Natural killer cell (primary cell): ENCODE measurements around the gene TRANK1. TPM values are rescaled to one million over a fixed set of nuclear protein-coding genes. Genes with fewer than 3 reads are reported as not detected.

Experiments used
- ATAC-seq, 3 donors: fragments of 150-1000 bp in 2 of 3; fragments of 200-7000 bp in 1 of 3; cut with Tn5 transposase; 1 replicate in 1 of 3; 2 replicates in 2 of 3; pipeline ENCODE4 v1.10.0; 2021; ENCODE audit warnings: mild to moderate bottlenecking in 2 of 3, moderate library complexity in 2 of 3
- DNase-seq, 2 donors: peaks; one replicate each; pipeline versions ENCODE4 v3.0.0 to v3.0.0-alpha.2; 2013 to 2021; ENCODE audit warnings: mixed read lengths in 1 of 2
- H3K27ac ChIP-seq: one replicate; pipeline ENCODE4 v1.5.1; 2013; ENCODE audit warnings: mild to moderate bottlenecking, low read length
- H3K27me3 ChIP-seq: one replicate; pipeline ENCODE4 v1.6.1; 2013; ENCODE audit warnings: low read length; ENCODE audit not compliant: control insufficient read depth, insufficient read depth
- H3K36me3 ChIP-seq: one replicate; pipeline ENCODE4 v1.6.1; 2013; ENCODE audit warnings: low read length; ENCODE audit not compliant: control insufficient read depth, insufficient read depth
- H3K4me1 ChIP-seq: one replicate; pipeline ENCODE4 v1.6.1; 2013; ENCODE audit warnings: low read length; ENCODE audit not compliant: control insufficient read depth, insufficient read depth
- H3K4me3 ChIP-seq: one replicate; pipeline ENCODE4 v1.5.1; 2013; ENCODE audit warnings: low read length
- H3K9me3 ChIP-seq: one replicate; pipeline ENCODE4 v1.6.1; 2013; ENCODE audit warnings: low read length; ENCODE audit not compliant: control insufficient read depth, insufficient read depth
- H3K27ac Mint-ChIP-seq, 2 donors: one replicate each; pipeline ENCODE4 v1.8.0; 2022; ENCODE audit warnings: mild to moderate bottlenecking in 2 of 2, mixed read lengths in 2 of 2, moderate library complexity in 1 of 2
- H3K27me3 Mint-ChIP-seq, 2 donors: one replicate each; pipeline ENCODE4 v1.8.0; 2022; ENCODE audit warnings: low read depth in 2 of 2, mixed read lengths in 2 of 2
- H3K36me3 Mint-ChIP-seq: one replicate; pipeline ENCODE4 v1.8.0; 2022; ENCODE audit warnings: mixed read lengths
- H3K4me1 Mint-ChIP-seq, 2 donors: one replicate each; pipeline ENCODE4 v1.8.0; 2022; ENCODE audit warnings: mixed read lengths in 2 of 2
- H3K4me3 Mint-ChIP-seq: one replicate; pipeline ENCODE4 v1.8.0; 2022; ENCODE audit warnings: mild to moderate bottlenecking, moderate library complexity, mixed read lengths
- H3K9me3 Mint-ChIP-seq, 2 donors: one replicate each; pipeline ENCODE4 v1.8.0; 2022; ENCODE audit warnings: mixed read lengths in 2 of 2
- CTCF ChIP-seq: fragments of 200-600 bp; IDR thresholded peaks from one replicate; pipeline ENCODE4 v1.8.0; 2022; ENCODE audit warnings: antibody characterized with exemption
- WGBS: methylation state at CpG from one replicate; pipeline ENCODE4 v1.1.7; 2013; ENCODE audit warnings: missing lambda C conversion rate; ENCODE audit not compliant: insufficient coverage; 5-methylcytosine and 5-hydroxymethylcytosine counted together
- intact Hi-C: fragments of 100-400 bp; cut with micrococcal nuclease; formaldehyde crosslinking; loops from one replicate; pipeline ENCODE4 v1.14.2; 2022
- total RNA-seq, 4 donors: library from RNA; stranded (reverse); fragments of 120-200 nt in 1 of 4; gene quantifications; one replicate each; pipeline versions ENCODE4 v1.2.3 to v1.2.4, GENCODE V29; 2013 to 2022

TRANK1 gene
- total RNA-seq, 3 donors from 2014 or later (not counting 1 experiment from before 2014, with no cell fraction given): 105 to 158 (median 139) TPM

- Mint-ChIP-seq H3K27me3 (no peaks in the 10 kb centered on the region), H3K4me1 (peaks cover 6 to 24% of the 10 kb centered on the region in 2 donors), H3K36me3 (no peaks in the 10 kb centered on the region), H3K9me3 (no peaks in the 10 kb centered on the region), H3K4me3 (no peak overlapping the region), H3K27ac (peak overlapping the region in 1 of 2 donors; percentile 42)
- Histone ChIP-seq H3K27me3 (no peaks in the 10 kb centered on the region), H3K4me1 (peaks cover 18% of the 10 kb centered on the region), H3K27ac (no peak overlapping the region), H3K9me3 (peaks cover under 1% of the 10 kb centered on the region), H3K36me3 (no peaks in the 10 kb centered on the region), H3K4me3 (no peak overlapping the region)
- ATAC-seq: no peak
- intact Hi-C loops: no loop called here
- 97% methylated on average over 20 of the region's 21 CpGs for WGBS
- no peak for DNase-seq
- no peak for TF ChIP-seq CTCF
Observed at GRCh38 chr3:36942638-36943248, 2.1 kb downstream of the TRANK1 start.

- DNase-seq (no peak), ATAC-seq (no peak)
- Mint-ChIP-seq H3K27ac (peak overlapping the region; percentile 26 to 42), H3K4me3 (peak overlapping the region; percentile 40), H3K9me3 (no peaks in the 10 kb centered on the region), H3K36me3 (no peaks in the 10 kb centered on the region), H3K4me1 (peaks cover 6 to 24% of the 10 kb centered on the region in 2 donors), H3K27me3 (no peaks in the 10 kb centered on the region)
- Histone ChIP-seq H3K9me3 (no peaks in the 10 kb centered on the region), H3K27ac (no peak overlapping the region), H3K4me1 (peaks cover 18% of the 10 kb centered on the region), H3K4me3 (no peak overlapping the region), H3K36me3 (no peaks in the 10 kb centered on the region), H3K27me3 (no peaks in the 10 kb centered on the region)
- intact Hi-C loops: no loop called here
- no peak for TF ChIP-seq CTCF
- 89% methylated on average over 3 of the region's 3 CpGs for WGBS
Observed at GRCh38 chr3:36941658-36942057, 3.2 kb downstream of the TRANK1 start.

GRCh38 chr3:36941162-36941561 is 3.7 kb downstream of the TRANK1 start:
- Histone ChIP-seq H3K27me3 (no peaks in the 10 kb centered on the region), H3K9me3 (no peaks in the 10 kb centered on the region), H3K27ac (no peak overlapping the region), H3K36me3 (no peaks in the 10 kb centered on the region), H3K4me1 (peaks cover 18% of the 10 kb centered on the region), H3K4me3 (no peak overlapping the region)
- ATAC-seq (no peak), DNase-seq (no peak)
- no peak for TF ChIP-seq CTCF
- 92% methylated on average over 2 of the region's 2 CpGs for WGBS
- no peaks in the 10 kb centered on the region for H3K27me3 Mint-ChIP-seq
- H3K27ac Mint-ChIP-seq: peak overlapping the region in 1 of 2 donors; percentile 26
- H3K4me1 Mint-ChIP-seq: peaks cover 6 to 24% of the 10 kb centered on the region in 2 donors
- H3K9me3 Mint-ChIP-seq: no peaks in the 10 kb centered on the region
- no peak overlapping the region for H3K4me3 Mint-ChIP-seq
- H3K36me3 Mint-ChIP-seq: no peaks in the 10 kb centered on the region
- intact Hi-C loops: no loop called here

GRCh38 chr3:36937492-36937891 is 7.4 kb downstream of the TRANK1 start:
- Mint-ChIP-seq H3K36me3 (no peaks in the 10 kb centered on the region), H3K4me3 (no peak overlapping the region), H3K27me3 (no peaks in the 10 kb centered on the region), H3K4me1 (peaks cover 11 to 18% of the 10 kb centered on the region in 2 donors), H3K9me3 (no peaks in the 10 kb centered on the region), H3K27ac (no peak overlapping the region)
- WGBS: 100% methylated on average over 1 of the region's 1 CpG
- Histone ChIP-seq H3K27ac (no peak overlapping the region), H3K4me1 (no peaks in the 10 kb centered on the region), H3K36me3 (no peaks in the 10 kb centered on the region), H3K4me3 (no peak overlapping the region), H3K9me3 (no peaks in the 10 kb centered on the region), H3K27me3 (no peaks in the 10 kb centered on the region)
- ATAC-seq (no peak), DNase-seq (no peak)
- no peak for TF ChIP-seq CTCF
- intact Hi-C loops: no loop called here
